GM23338 (cell line): ENCODE results near the gene NFIA.

Source experiments
- CREB1 ChIP-seq: fragments of 250-450 bp; sonication (Bioruptor Pico); IDR thresholded peaks from 2 replicates; pipeline ENCODE4 v1.5.0; 2020; ENCODE audit warnings: low read depth, mild to moderate bottlenecking, moderate library complexity
- ETS1 ChIP-seq: IDR thresholded peaks from 2 replicates; pipeline ENCODE4 v1.6.1; 2016; ENCODE audit warnings: antibody characterized with exemption
- EZH2 ChIP-seq: fragments of 200-600 bp; sonication (generic); IDR thresholded peaks from one replicate; pipeline ENCODE4 v1.8.0; 2017; ENCODE audit warnings: antibody characterized with exemption, mild to moderate bottlenecking, low read depth; ENCODE audit not compliant: unreplicated experiment
- EZH2phosphoT487 ChIP-seq: fragments of 200-600 bp; sonication (generic); IDR thresholded peaks from one replicate; pipeline ENCODE4 v1.8.1; 2018; ENCODE audit warnings: antibody characterized with exemption; ENCODE audit not compliant: unreplicated experiment
- JUNB ChIP-seq: IDR thresholded peaks from one replicate; pipeline ENCODE4 v1.6.1; 2016; ENCODE audit warnings: antibody characterized with exemption; ENCODE audit not compliant: unreplicated experiment
- NANOG ChIP-seq: IDR thresholded peaks from 2 replicates; pipeline ENCODE4 v1.6.1; 2016; ENCODE audit warnings: antibody characterized with exemption, borderline replicate concordance
- POLR2AphosphoS5 ChIP-seq: IDR thresholded peaks from 2 replicates; pipeline ENCODE4 v1.6.1; 2016; ENCODE audit warnings: antibody characterized with exemption, low read depth
- STAT1 ChIP-seq: IDR thresholded peaks from one replicate; pipeline ENCODE4 v1.6.1; 2016; ENCODE audit warnings: antibody characterized with exemption; ENCODE audit not compliant: unreplicated experiment
- ZNF114 ChIP-seq: fragments of 250-450 bp; sonication (Bioruptor Pico); IDR thresholded peaks from 2 replicates; pipeline ENCODE4 v1.5.0; 2020; ENCODE audit warnings: mild to moderate bottlenecking, moderate library complexity
- TF ChIP-seq, protein P1 (sequence below), 2 experiments: fragments of 200-600 bp in 1 of 2; sonication (generic) in 1 of 2; conservative IDR thresholded peaks; 2 replicates each; pipeline versions ENCODE4 v1.5.1 to v1.6.1; 2016 to 2017; ENCODE audit warnings: antibody characterized with exemption in 2 of 2, low read depth in 2 of 2, mild to moderate bottlenecking in 2 of 2, moderate library complexity in 1 of 2
- TF ChIP-seq, protein P2 (sequence below): IDR thresholded peaks from one replicate; pipeline ENCODE4 v1.6.1; 2018; ENCODE audit warnings: antibody characterized with exemption; ENCODE audit not compliant: unreplicated experiment

DNA sequence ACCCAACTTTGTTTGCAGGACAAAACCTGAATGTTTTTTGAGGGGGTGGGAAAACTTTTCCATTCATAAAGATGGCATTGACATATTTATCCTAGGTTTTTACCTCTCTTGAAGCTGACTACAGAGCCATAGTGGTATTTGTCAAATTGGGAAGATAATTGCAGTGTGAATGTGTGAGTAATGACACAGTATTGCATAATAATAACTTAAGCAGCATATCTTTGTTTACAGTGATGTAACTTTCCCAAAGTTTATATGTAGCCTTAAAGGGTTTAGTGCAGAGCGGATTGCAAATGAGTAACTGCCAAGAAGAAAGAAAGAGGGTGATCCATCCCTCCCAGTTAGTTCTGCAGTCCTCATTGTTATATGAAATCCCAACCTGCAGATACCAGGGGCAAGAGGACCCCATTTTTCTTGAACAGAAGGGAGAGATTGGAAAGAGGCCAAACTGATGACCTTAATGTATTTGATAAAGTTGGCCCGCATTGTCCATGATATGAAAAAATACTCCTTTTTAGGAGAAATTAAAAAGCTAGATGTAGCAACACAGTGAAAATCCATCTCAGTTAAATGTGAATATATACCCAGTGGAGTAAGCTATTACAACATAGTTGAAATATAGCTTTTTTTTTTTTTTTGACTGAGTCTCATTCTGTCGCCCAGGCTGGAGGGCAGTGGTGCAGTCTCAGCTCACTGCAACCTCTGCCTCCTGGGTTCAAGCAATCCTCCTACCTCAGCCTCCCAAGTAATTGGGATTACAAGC, 23.7 kb upstream of the NFIA start:
- TF ChIP-seq, protein P1, sequence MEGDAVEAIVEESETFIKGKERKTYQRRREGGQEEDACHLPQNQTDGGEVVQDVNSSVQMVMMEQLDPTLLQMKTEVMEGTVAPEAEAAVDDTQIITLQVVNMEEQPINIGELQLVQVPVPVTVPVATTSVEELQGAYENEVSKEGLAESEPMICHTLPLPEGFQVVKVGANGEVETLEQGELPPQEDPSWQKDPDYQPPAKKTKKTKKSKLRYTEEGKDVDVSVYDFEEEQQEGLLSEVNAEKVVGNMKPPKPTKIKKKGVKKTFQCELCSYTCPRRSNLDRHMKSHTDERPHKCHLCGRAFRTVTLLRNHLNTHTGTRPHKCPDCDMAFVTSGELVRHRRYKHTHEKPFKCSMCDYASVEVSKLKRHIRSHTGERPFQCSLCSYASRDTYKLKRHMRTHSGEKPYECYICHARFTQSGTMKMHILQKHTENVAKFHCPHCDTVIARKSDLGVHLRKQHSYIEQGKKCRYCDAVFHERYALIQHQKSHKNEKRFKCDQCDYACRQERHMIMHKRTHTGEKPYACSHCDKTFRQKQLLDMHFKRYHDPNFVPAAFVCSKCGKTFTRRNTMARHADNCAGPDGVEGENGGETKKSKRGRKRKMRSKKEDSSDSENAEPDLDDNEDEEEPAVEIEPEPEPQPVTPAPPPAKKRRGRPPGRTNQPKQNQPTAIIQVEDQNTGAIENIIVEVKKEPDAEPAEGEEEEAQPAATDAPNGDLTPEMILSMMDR (conservative IDR thresholded peaks at IDR 0.05; ENCODE audit: low read depth in 2 of 2), result no peak
- TF ChIP-seq EZH2phosphoT487 (no peak), EZH2 (no peak), CREB1 (CRISPR knock-in tag) (no peak), POLR2AphosphoS5 (no peak), ZNF114 (no peak), ETS1 (no peak), NANOG (no peak), STAT1 (no peak), JUNB (no peak)
- TF ChIP-seq, protein P2, sequence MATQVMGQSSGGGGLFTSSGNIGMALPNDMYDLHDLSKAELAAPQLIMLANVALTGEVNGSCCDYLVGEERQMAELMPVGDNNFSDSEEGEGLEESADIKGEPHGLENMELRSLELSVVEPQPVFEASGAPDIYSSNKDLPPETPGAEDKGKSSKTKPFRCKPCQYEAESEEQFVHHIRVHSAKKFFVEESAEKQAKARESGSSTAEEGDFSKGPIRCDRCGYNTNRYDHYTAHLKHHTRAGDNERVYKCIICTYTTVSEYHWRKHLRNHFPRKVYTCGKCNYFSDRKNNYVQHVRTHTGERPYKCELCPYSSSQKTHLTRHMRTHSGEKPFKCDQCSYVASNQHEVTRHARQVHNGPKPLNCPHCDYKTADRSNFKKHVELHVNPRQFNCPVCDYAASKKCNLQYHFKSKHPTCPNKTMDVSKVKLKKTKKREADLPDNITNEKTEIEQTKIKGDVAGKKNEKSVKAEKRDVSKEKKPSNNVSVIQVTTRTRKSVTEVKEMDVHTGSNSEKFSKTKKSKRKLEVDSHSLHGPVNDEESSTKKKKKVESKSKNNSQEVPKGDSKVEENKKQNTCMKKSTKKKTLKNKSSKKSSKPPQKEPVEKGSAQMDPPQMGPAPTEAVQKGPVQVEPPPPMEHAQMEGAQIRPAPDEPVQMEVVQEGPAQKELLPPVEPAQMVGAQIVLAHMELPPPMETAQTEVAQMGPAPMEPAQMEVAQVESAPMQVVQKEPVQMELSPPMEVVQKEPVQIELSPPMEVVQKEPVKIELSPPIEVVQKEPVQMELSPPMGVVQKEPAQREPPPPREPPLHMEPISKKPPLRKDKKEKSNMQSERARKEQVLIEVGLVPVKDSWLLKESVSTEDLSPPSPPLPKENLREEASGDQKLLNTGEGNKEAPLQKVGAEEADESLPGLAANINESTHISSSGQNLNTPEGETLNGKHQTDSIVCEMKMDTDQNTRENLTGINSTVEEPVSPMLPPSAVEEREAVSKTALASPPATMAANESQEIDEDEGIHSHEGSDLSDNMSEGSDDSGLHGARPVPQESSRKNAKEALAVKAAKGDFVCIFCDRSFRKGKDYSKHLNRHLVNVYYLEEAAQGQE, result no peak
